Glutamatergic neuron (in vitro differentiated cells): ENCODE results near the gene APOA1. TPM values are rescaled to one million over a fixed set of nuclear protein-coding genes. Genes with fewer than 3 reads are reported as not detected.

Source experiments
- DNase-seq: peaks from one replicate; pipeline ENCODE4 v3.0.0; 2022
- H3K27ac Mint-ChIP-seq: one replicate; pipeline ENCODE4 v1.8.0; 2020; ENCODE audit warnings: mild to moderate bottlenecking, mixed read lengths, inconsistent platforms; ENCODE audit not compliant: unreplicated experiment
- H3K27me3 Mint-ChIP-seq: one replicate; pipeline ENCODE4 v1.8.0; 2020; ENCODE audit warnings: mild to moderate bottlenecking, moderate library complexity, mixed read lengths, inconsistent platforms; ENCODE audit not compliant: unreplicated experiment
- H3K36me3 Mint-ChIP-seq: one replicate; pipeline ENCODE4 v1.8.0; 2020; ENCODE audit warnings: mild to moderate bottlenecking, mixed read lengths, inconsistent platforms; ENCODE audit not compliant: unreplicated experiment
- H3K4me1 Mint-ChIP-seq: one replicate; pipeline ENCODE4 v1.8.0; 2020; ENCODE audit warnings: mild to moderate bottlenecking, low read depth, mixed read lengths, inconsistent platforms; ENCODE audit not compliant: unreplicated experiment
- H3K4me3 Mint-ChIP-seq: one replicate; pipeline ENCODE4 v1.8.0; 2020; ENCODE audit warnings: mild to moderate bottlenecking, mixed read lengths, inconsistent platforms; ENCODE audit not compliant: unreplicated experiment
- H3K9me3 Mint-ChIP-seq: one replicate; pipeline ENCODE4 v1.8.0; 2020; ENCODE audit warnings: mild to moderate bottlenecking, moderate library complexity, mixed read lengths, inconsistent platforms; ENCODE audit not compliant: unreplicated experiment
- CTCF ChIP-seq: fragments of 200-600 bp; sonication (generic); IDR thresholded peaks from one replicate; pipeline ENCODE4 v1.5.0; 2021; ENCODE audit not compliant: partially characterized antibody, unreplicated experiment
- total RNA-seq: library from RNA; stranded (reverse); fragmentation: NEBNext Ultra II Directional; extraction: Animal tissue kit (Norgen Biotek cat#: 25700); gene quantifications from one replicate; pipeline ENCODE4 v1.2.1, GENCODE V29; 2021; ENCODE audit not compliant: unreplicated experiment

The APOA1 gene
- total RNA-seq, 1 donor from 2014 or later = not detected

- no peak for DNase-seq
- H3K4me3 Mint-ChIP-seq = no peak overlapping the region
- H3K9me3 Mint-ChIP-seq = peaks cover 4% of the 10 kb centered on the region
- H3K36me3 Mint-ChIP-seq = no peaks in the 10 kb centered on the region
- no peak overlapping the region for H3K27ac Mint-ChIP-seq
- peaks cover 3% of the 10 kb centered on the region for H3K27me3 Mint-ChIP-seq
- TF ChIP-seq CTCF = no peak
- H3K4me1 Mint-ChIP-seq = no peaks in the 10 kb centered on the region
These were observed 5.5 kb upstream of the APOA1 start for GRCh38 chr11:116842909-116843308.

GRCh38 chr11:116842117-116842516, 4.7 kb upstream of the APOA1 start:
- peaks cover 3% of the 10 kb centered on the region for H3K27me3 Mint-ChIP-seq
- H3K36me3 Mint-ChIP-seq = no peaks in the 10 kb centered on the region
- no peak for TF ChIP-seq CTCF
- H3K27ac Mint-ChIP-seq = no peak overlapping the region
- H3K9me3 Mint-ChIP-seq = peaks cover 4% of the 10 kb centered on the region
- no peaks in the 10 kb centered on the region for H3K4me1 Mint-ChIP-seq
- no peak overlapping the region for H3K4me3 Mint-ChIP-seq
- DNase-seq = no peak

- Mint-ChIP-seq H3K9me3 (peaks cover 4% of the 10 kb centered on the region), H3K36me3 (no peaks in the 10 kb centered on the region), H3K4me3 (no peak overlapping the region), H3K27ac (no peak overlapping the region), H3K27me3 (peaks cover 3% of the 10 kb centered on the region), H3K4me1 (no peaks in the 10 kb centered on the region)
- no peak for DNase-seq
- TF ChIP-seq CTCF = no peak
These were observed 3.4 kb upstream of the APOA1 start for GRCh38 chr11:116840746-116841296.

GRCh38 chr11:116840224-116840745, 2.9 kb upstream of the APOA1 start:
- Mint-ChIP-seq H3K36me3 (no peaks in the 10 kb centered on the region), H3K4me1 (no peaks in the 10 kb centered on the region), H3K27me3 (peaks cover 3% of the 10 kb centered on the region), H3K4me3 (no peak overlapping the region), H3K9me3 (peaks cover 4% of the 10 kb centered on the region), H3K27ac (no peak overlapping the region)
- DNase-seq = no peak
- no peak for TF ChIP-seq CTCF

- no peak for TF ChIP-seq CTCF
- Mint-ChIP-seq H3K9me3 (peaks cover 4% of the 10 kb centered on the region), H3K27ac (no peak overlapping the region), H3K4me1 (no peaks in the 10 kb centered on the region), H3K27me3 (peaks cover 5% of the 10 kb centered on the region), H3K36me3 (no peaks in the 10 kb centered on the region), H3K4me3 (no peak overlapping the region)
- DNase-seq = no peak
These were observed 1.1 kb upstream of the APOA1 start for GRCh38 chr11:116838321-116839084.
